HepG2 (cell line): ENCODE measurements around the gene HLA-DMB. TPM values are rescaled to one million over a fixed set of nuclear protein-coding genes. Genes with fewer than 3 reads are reported as not detected.

Experiments used
- ATAC-seq: fragments of 200-7000 bp; cut with Tn5 transposase; 3 replicates; pipeline ENCODE4 v1.9.1; 2020; ENCODE audit warnings: mild to moderate bottlenecking, moderate library complexity
- BruUV-seq: library from RNA; stranded (reverse); fragments of 400-500 nt; replicated peaks from 2 replicates; lab custom pipeline; 2021; lab: Mats Ljungman, UMichigan
- CTCF ChIA-PET: fragments of 300-600 bp; formaldehyde crosslinking; extraction: SDS; loops from one replicate; lab custom pipeline; 2021; ENCODE audit warnings: low total read pairs, inconsistent platforms, low intra/inter-chr PET ratio; lab: Yijun Ruan, JAX
- POLR2A ChIA-PET: fragments of 350-600 bp; sonication (Branson Sonifier 250); formaldehyde crosslinking; loops from one replicate; lab custom pipeline; 2020; ENCODE audit warnings: antibody characterized with exemption, inconsistent platforms; lab: Yijun Ruan, JAX
- DNase-seq: peaks from one replicate; pipeline ENCODE4 v3.0.0-alpha.2; 2015; ENCODE audit warnings: low spot score
- FAIRE-seq: peaks from 3 replicates; lab custom pipeline; 2011; peaks lifted over from hg19 to GRCh38; lab: Jason Lieb, UNC
- H2AFZ ChIP-seq: one replicate; pipeline ENCODE4 v1.6.1; 2011; ENCODE audit warnings: low read length, inconsistent platforms
- H3K27ac ChIP-seq: fragments of 300-600 bp; 3 replicates; pipeline ENCODE4 v1.8.0; 2011; ENCODE audit warnings: mixed run types, mild to moderate bottlenecking, mixed read lengths, low read length, inconsistent platforms; ENCODE audit not compliant: insufficient read depth; ENCODE audit errors: extremely low read length
- H3K27me3 ChIP-seq, 2 experiments: fragments of 200-600 bp in 1 of 2; 2 replicates in 1 of 2; 3 replicates in 1 of 2; pipeline versions ENCODE4 v1.6.0 to v1.8.0; 2011; ENCODE audit warnings: low read length in 2 of 2, mild to moderate bottlenecking in 2 of 2, moderate library complexity in 2 of 2, inconsistent platforms in 1 of 2; ENCODE audit not compliant: insufficient read depth in 2 of 2, control insufficient read depth in 1 of 2
- H3K36me3 ChIP-seq, 2 experiments: fragments of 200-600 bp in 1 of 2; replicated peaks in 1 of 2; 2 replicates in 1 of 2; 3 replicates in 1 of 2; pipeline versions ENCODE4 v1.5.1 to v1.8.0; 2011; ENCODE audit warnings: low read length in 2 of 2, inconsistent platforms in 1 of 2; ENCODE audit not compliant: insufficient read depth in 2 of 2, control insufficient read depth in 1 of 2
- H3K4me1 ChIP-seq: 2 replicates; pipeline ENCODE4 v1.5.1; 2012; ENCODE audit warnings: low read length, inconsistent platforms; ENCODE audit not compliant: insufficient read depth
- H3K4me2 ChIP-seq: 2 replicates; pipeline ENCODE4 v1.6.0; 2011; ENCODE audit warnings: low read depth, low read length, inconsistent platforms
- H3K4me3 ChIP-seq, 3 experiments: fragments of 200-600 bp in 1 of 3; sonication (generic), shearing (Covaris generic) in 1 of 3; replicated peaks in 1 of 3; 2 replicates each; pipeline ENCODE4 v1.5.1; 2011 to 2016; ENCODE audit warnings: low read length in 3 of 3, inconsistent platforms in 2 of 3, low read depth in 2 of 3, mild to moderate bottlenecking in 2 of 3, control low read depth in 1 of 3, mixed read lengths in 1 of 3; ENCODE audit not compliant: insufficient read depth in 1 of 3
- H3K79me2 ChIP-seq: one replicate; pipeline ENCODE4 v1.6.1; 2011; ENCODE audit warnings: low read length, inconsistent platforms; ENCODE audit not compliant: insufficient read depth
- H3K9ac ChIP-seq: 2 replicates; pipeline ENCODE4 v1.6.0; 2011; ENCODE audit warnings: mild to moderate bottlenecking, low read depth, low read length, inconsistent platforms; ENCODE audit not compliant: insufficient read depth
- H3K9me3 ChIP-seq: 2 replicates; pipeline ENCODE4 v1.5.1; 2012; ENCODE audit warnings: mild to moderate bottlenecking, low read length
- H4K20me1 ChIP-seq: 2 replicates; pipeline ENCODE4 v1.6.0; 2011; ENCODE audit warnings: inconsistent platforms, mild to moderate bottlenecking, low read length, moderate library complexity; ENCODE audit not compliant: insufficient read depth
- ARID5B ChIP-seq: IDR thresholded peaks from 2 replicates; pipeline ENCODE4 v1.4.0; 2020; ENCODE audit warnings: mild to moderate bottlenecking, missing genetic modification reagents
- CCDC6 ChIP-seq: sonication (generic); formaldehyde crosslinking; IDR thresholded peaks from 2 replicates; pipeline ENCODE4 v1.8.1; 2022; ENCODE audit warnings: mild to moderate bottlenecking, missing genetic modification reagents, moderate library complexity
- CHCHD3 ChIP-seq: sonication (generic); formaldehyde crosslinking; IDR thresholded peaks from 2 replicates; pipeline ENCODE4 v1.8.0; 2022; ENCODE audit warnings: mild to moderate bottlenecking, missing genetic modification reagents, moderate library complexity
- CTCF ChIP-seq: sonication (generic); formaldehyde crosslinking; IDR thresholded peaks from 2 replicates; pipeline ENCODE4 v1.5.0; 2020; ENCODE audit warnings: mild to moderate bottlenecking, missing genetic modification reagents, moderate library complexity
- ELF3 ChIP-seq: IDR thresholded peaks from 2 replicates; pipeline ENCODE4 v1.6.1; 2016; ENCODE audit warnings: missing genetic modification reagents, missing compliant biosample characterization
- FLYWCH1 ChIP-seq: sonication (generic); formaldehyde crosslinking; IDR thresholded peaks from 2 replicates; pipeline ENCODE4 v1.8.1; 2023; ENCODE audit warnings: mild to moderate bottlenecking, missing genetic modification reagents
- FOXJ3 ChIP-seq: sonication (generic); formaldehyde crosslinking; IDR thresholded peaks from 2 replicates; pipeline ENCODE4 v1.4.0; 2020; ENCODE audit warnings: missing genetic modification reagents, mild to moderate bottlenecking, borderline replicate concordance
- FOXK1 ChIP-seq: sonication (generic); formaldehyde crosslinking; IDR thresholded peaks from 2 replicates; pipeline ENCODE4 v1.4.0; 2020; ENCODE audit warnings: low read depth, missing genetic modification reagents, borderline replicate concordance
- JDP2 ChIP-seq: sonication (generic); formaldehyde crosslinking; IDR thresholded peaks from 2 replicates; pipeline ENCODE4 v1.8.1; 2022; ENCODE audit warnings: missing genetic modification reagents, borderline replicate concordance
- KDM5B ChIP-seq: sonication (generic); formaldehyde crosslinking; IDR thresholded peaks from 2 replicates; pipeline ENCODE4 v1.4.0; 2020; ENCODE audit warnings: missing genetic modification reagents, mild to moderate bottlenecking, borderline replicate concordance
- KLF12 ChIP-seq: sonication (generic); formaldehyde crosslinking; IDR thresholded peaks from 2 replicates; pipeline ENCODE4 v1.4.0; 2020; ENCODE audit warnings: missing genetic modification reagents, borderline replicate concordance
- MIXL1 ChIP-seq: IDR thresholded peaks from 2 replicates; pipeline ENCODE4 v1.6.1; 2016
- PCBP1 ChIP-seq: fragments of 200-400 bp; formaldehyde crosslinking; IDR thresholded peaks from 2 replicates; pipeline ENCODE4 v1.6.1; 2017; ENCODE audit warnings: mild to moderate bottlenecking, low read depth, low read length, borderline replicate concordance
- RAD21 ChIP-seq: fragments of 450-650 bp; formaldehyde crosslinking; IDR thresholded peaks from 2 replicates; pipeline ENCODE4 v1.5.0; 2020; ENCODE audit warnings: mild to moderate bottlenecking
- SRY ChIP-seq: sonication (generic); formaldehyde crosslinking; IDR thresholded peaks from 2 replicates; pipeline ENCODE4 v1.8.0; 2022; ENCODE audit warnings: mild to moderate bottlenecking, missing genetic modification reagents
- ZFP36L1 ChIP-seq: sonication (generic); formaldehyde crosslinking; IDR thresholded peaks from 2 replicates; pipeline ENCODE4 v1.8.0; 2022; ENCODE audit warnings: mild to moderate bottlenecking, missing genetic modification reagents, moderate library complexity
- ZFYVE20 ChIP-seq: sonication (generic); formaldehyde crosslinking; IDR thresholded peaks from 2 replicates; pipeline ENCODE4 v1.8.0; 2023; ENCODE audit warnings: low read depth, mild to moderate bottlenecking, moderate library complexity, missing genetic modification reagents, borderline replicate concordance
- ZKSCAN5 ChIP-seq: sonication (generic); formaldehyde crosslinking; IDR thresholded peaks from 2 replicates; pipeline ENCODE4 v1.5.1; 2020; ENCODE audit warnings: mild to moderate bottlenecking, missing genetic modification reagents
- ZSCAN12 ChIP-seq: sonication (generic); formaldehyde crosslinking; IDR thresholded peaks from 2 replicates; pipeline ENCODE4 v1.9.0; 2021; ENCODE audit warnings: mild to moderate bottlenecking, missing genetic modification reagents
- ZSCAN21 ChIP-seq: sonication (generic); formaldehyde crosslinking; IDR thresholded peaks from 2 replicates; pipeline ENCODE4 v1.8.0; 2022; ENCODE audit warnings: mild to moderate bottlenecking, missing genetic modification reagents, moderate library complexity, borderline replicate concordance
- ZSCAN25 ChIP-seq: sonication (generic); formaldehyde crosslinking; IDR thresholded peaks from 2 replicates; pipeline ENCODE4 v1.8.0; 2022; ENCODE audit warnings: mild to moderate bottlenecking, missing genetic modification reagents
- WGBS: methylation state at CpG from one replicate; pipeline ENCODE4 v1.1.6; 2017; ENCODE audit warnings: low lambda C conversion rate; 5-methylcytosine and 5-hydroxymethylcytosine counted together
- in situ Hi-C: cut with HindIII; loops from 2 replicates; pipeline ENCODE4 v1.10.0; 2017; ENCODE audit warnings: low pct_unique_long_range_greater_than_20kb; ENCODE audit not compliant: extremely low pct_ligation_motif_present
- intact Hi-C: fragments of 100-400 bp; cut with micrococcal nuclease; formaldehyde crosslinking; loops from one replicate; pipeline ENCODE4 v1.10.0; 2022; ENCODE audit not compliant: unreplicated experiment
- polyA plus RNA-seq, 8 experiments: library from polyadenylated mRNA; depleted of rRNA in 3 of 8; stranded (reverse) in 7 of 8; unstranded in 1 of 8; fragments of >200 nt; fragmentation: Illumina TruSeq in 4 of 8; extraction: Trizol in 4 of 8; gene quantifications; 2 replicates each; pipeline versions ENCODE4 v1.2.1 to v1.2.3, GENCODE V29; 2011 to 2016; ENCODE audit warnings: low read depth in 4 of 8, missing spikeins in 1 of 8, mixed read lengths in 1 of 8; ENCODE audit not compliant: insufficient read depth in 1 of 8
- total RNA-seq, 5 experiments: library from RNA; depleted of rRNA; stranded (reverse); fragments of >200 nt; fragmentation: Illumina TruSeq; extraction: Trizol; gene quantifications; 2 replicates each; pipeline ENCODE4 v1.2.3, GENCODE V29; 2016; ENCODE audit warnings: low read depth in 1 of 5

HLA-DMB gene
- total and polyA plus RNA-seq, 2 of the 13 experiments (the other 11 are each of a cell fraction or from before 2014, with no cell fraction given), result not detected

- Histone ChIP-seq H3K79me2 (no peaks in the 10 kb centered on the region), H3K27me3 (peaks cover 2 to 28% of the 10 kb centered on the region in 2 experiments; a peak in 3 of 5 replicates), H3K36me3 (no peaks in the 10 kb centered on the region), H4K20me1 (no peaks in the 10 kb centered on the region), H2AFZ (no peak overlapping the region), H3K4me2 (no peak overlapping the region), H3K4me3 (no peak overlapping the region), H3K9me3 (no peaks in the 10 kb centered on the region), H3K27ac (no peak overlapping the region), H3K9ac (no peak overlapping the region), H3K4me1 (peaks cover 16% of the 10 kb centered on the region)
- CTCF ChIA-PET, result interaction anchor here (0.7 to 6.2 kb wide), 5 partner anchors 14 to 50 kb away, joined by 4 to 103 read pairs (median 12); partner anchors contain the start of genes BRD2 and HLA-DMA
- in situ Hi-C loops, result no loop called here
- DNase-seq (peak; percentile 67), ATAC-seq (peak; percentile 65), FAIRE-seq (peak; percentile 60)
- intact Hi-C loops, result loop anchor here (1.0 to 5.0 kb wide), 3 partner anchors 13 to 52 kb away; no protein-coding TSS in a partner anchor
- BruUV-seq, result no TSS peak
- 0% methylated on average over 3 of the region's 3 CpGs for WGBS
- POLR2A ChIA-PET, result interaction anchor here (1.0 to 2.1 kb wide), 5 partner anchors 19 to 51 kb away, joined by 5 to 15 read pairs (median 6); partner anchors contain the start of gene HLA-DMA
- TF ChIP-seq JDP2 (CRISPR knock-in tag) (no peak), FOXJ3 (CRISPR knock-in tag) (peak; percentile 18; the same call in 1 of the 2 replicates), FLYWCH1 (no peak), RAD21 (CRISPR knock-in tag) (peak; percentile 69), ELF3 (no peak), SRY (CRISPR knock-in tag) (no peak), ZSCAN25 (CRISPR knock-in tag) (no peak), CCDC6 (no peak), MIXL1 (CRISPR knock-in tag) (no peak), CTCF (CRISPR knock-in tag) (peak; percentile 85), ZFP36L1 (CRISPR knock-in tag) (no peak), ZSCAN21 (no peak), ZFYVE20 (CRISPR knock-in tag) (no peak), KLF12 (CRISPR knock-in tag) (no peak), ARID5B (CRISPR knock-in tag) (no peak), ZSCAN12 (CRISPR knock-in tag) (no peak), ZKSCAN5 (CRISPR knock-in tag) (no peak), PCBP1 (no peak), FOXK1 (CRISPR knock-in tag) (no peak), KDM5B (CRISPR knock-in tag) (no peak), CHCHD3 (CRISPR knock-in tag) (no peak)
Observed at GRCh38 chr6:32933661-32934085, 7.2 kb downstream of the HLA-DMB start.
